Measurements from ENCODE around the gene MAGI2. TPM values are rescaled to one million over a fixed set of nuclear protein-coding genes. Genes with fewer than 3 reads are reported as not detected.

The MAGI2 gene
- total RNA-seq, 4 donors from 2014 or later = 0.98 to 4.8 (median 2.5) TPM

GRCh38 chr7:78473021-78473420, 980.4 kb downstream of the MAGI2 start:
- whole genome bisulfite sequencing = 68% methylated on average over 1 of the region's 1 CpG
- no peaks in the 10 kb centered on the region for H3K9me3 ChIP-seq
- no peaks in the 10 kb centered on the region for H3K4me1 ChIP-seq
- TF ChIP-seq POLR2AphosphoS5 (IDR thresholded peaks at IDR 0.05) = no peak
- no peak for TF ChIP-seq POLR2A (IDR thresholded peaks at IDR 0.05)
- TF ChIP-seq CTCF (IDR thresholded peaks at IDR 0.05) = no peak
- TF ChIP-seq EP300 (IDR thresholded peaks at IDR 0.05) = no peak
- H3K36me3 ChIP-seq = no peaks in the 10 kb centered on the region
- no peak for DNase-seq (ENCODE audit: low spot score in 2 of 2)
- no peak overlapping the region for H3K4me3 ChIP-seq
- H3K27me3 ChIP-seq = no peaks in the 10 kb centered on the region
- H3K27ac ChIP-seq = no peak overlapping the region

- Histone ChIP-seq H3K9me3 (no peaks in the 10 kb centered on the region), H3K27me3 (no peaks in the 10 kb centered on the region), H3K27ac (no peak overlapping the region), H3K36me3 (no peaks in the 10 kb centered on the region), H3K4me3 (no peak overlapping the region), H3K4me1 (no peaks in the 10 kb centered on the region)
- DNase-seq (ENCODE audit: low spot score in 2 of 2) = no peak
- no peak for TF ChIP-seq POLR2A (IDR thresholded peaks at IDR 0.05)
- no peak for TF ChIP-seq POLR2AphosphoS5 (IDR thresholded peaks at IDR 0.05)
- no peak for TF ChIP-seq EP300 (IDR thresholded peaks at IDR 0.05)
Observed at GRCh38 chr7:78472519-78472918, 980.9 kb downstream of the MAGI2 start.

DNA sequence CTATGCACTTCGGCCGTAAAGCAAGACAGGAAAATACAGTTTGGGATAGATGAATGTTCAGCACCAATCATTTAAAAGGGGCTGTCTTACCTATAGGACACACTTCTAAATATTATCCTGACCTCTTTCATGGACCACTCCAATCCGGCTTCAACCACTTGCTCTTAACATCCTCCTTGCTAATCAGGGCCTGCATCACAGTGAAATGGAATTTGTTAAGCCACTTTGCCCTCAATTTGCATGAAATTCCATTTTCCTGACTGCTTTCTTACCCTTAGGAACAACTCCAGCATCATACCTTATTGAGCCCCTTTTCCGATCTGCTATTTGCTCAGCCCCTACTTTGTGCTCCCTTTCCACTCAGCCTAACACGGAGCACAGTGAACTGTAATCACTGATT, 987.6 kb downstream of the MAGI2 start:
- Histone ChIP-seq H3K36me3 (no peaks in the 10 kb centered on the region), H3K4me3 (no peak overlapping the region), H3K27ac (no peak overlapping the region), H3K4me1 (no peaks in the 10 kb centered on the region), H3K27me3 (no peaks in the 10 kb centered on the region), H3K9me3 (no peaks in the 10 kb centered on the region)
- 71% methylated on average over 5 of the region's 5 CpGs for WGBS
- no peak for DNase-seq (ENCODE audit: low spot score in 2 of 2)
- TF ChIP-seq EP300 (IDR thresholded peaks at IDR 0.05) = no peak
- no peak for TF ChIP-seq POLR2A (IDR thresholded peaks at IDR 0.05)
- TF ChIP-seq POLR2AphosphoS5 (IDR thresholded peaks at IDR 0.05) = no peak
- TF ChIP-seq CTCF (IDR thresholded peaks at IDR 0.05) = no peak

GRCh38 chr7:78463039-78463438, 990.4 kb downstream of the MAGI2 start:
- WGBS = 89% methylated on average over 3 of the region's 3 CpGs
- H3K27ac ChIP-seq = no peak overlapping the region
- no peak for DNase-seq (ENCODE audit: low spot score in 2 of 2)
- no peaks in the 10 kb centered on the region for H3K4me1 ChIP-seq
- TF ChIP-seq CTCF (IDR thresholded peaks at IDR 0.05) (no peak), POLR2AphosphoS5 (IDR thresholded peaks at IDR 0.05) (no peak), EP300 (IDR thresholded peaks at IDR 0.05) (no peak), POLR2A (IDR thresholded peaks at IDR 0.05) (no peak)
- H3K4me3 ChIP-seq = no peak overlapping the region
- no peaks in the 10 kb centered on the region for H3K36me3 ChIP-seq
- H3K9me3 ChIP-seq = no peaks in the 10 kb centered on the region
- no peaks in the 10 kb centered on the region for H3K27me3 ChIP-seq

- 75% methylated on average over 6 of the region's 6 CpGs for WGBS
- Histone ChIP-seq H3K27me3 (no peaks in the 10 kb centered on the region), H3K36me3 (no peaks in the 10 kb centered on the region), H3K9me3 (no peaks in the 10 kb centered on the region), H3K27ac (no peak overlapping the region), H3K4me3 (no peak overlapping the region), H3K4me1 (no peaks in the 10 kb centered on the region)
- no peak for TF ChIP-seq POLR2A (IDR thresholded peaks at IDR 0.05)
- TF ChIP-seq CTCF (IDR thresholded peaks at IDR 0.05) = no peak
- no peak for TF ChIP-seq POLR2AphosphoS5 (IDR thresholded peaks at IDR 0.05)
- TF ChIP-seq EP300 (IDR thresholded peaks at IDR 0.05) = no peak
- DNase-seq (ENCODE audit: low spot score in 2 of 2) = no peak
Observed at GRCh38 chr7:78450706-78451105, 1002.8 kb downstream of the MAGI2 start.

DNA sequence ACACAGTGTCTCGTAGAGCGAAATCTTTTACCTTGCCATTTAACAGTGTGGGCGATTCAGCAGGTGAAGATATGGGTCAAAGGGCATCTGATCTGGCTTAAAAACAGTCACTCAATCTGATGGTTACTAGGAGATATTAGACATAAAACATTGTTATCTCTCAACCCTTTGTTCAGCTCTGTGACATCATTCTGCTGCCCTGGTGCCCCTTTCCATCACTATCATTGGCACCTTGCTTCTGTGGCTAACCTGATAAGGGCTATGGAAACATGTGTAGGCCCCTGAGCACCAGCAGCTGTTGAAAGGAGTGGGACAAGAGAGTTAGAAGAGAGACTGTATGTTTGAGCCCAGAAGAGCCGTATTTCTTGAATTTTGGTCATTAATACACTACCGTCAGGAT, 1004.6 kb downstream of the MAGI2 start:
- WGBS = 83% methylated on average over 5 of the region's 5 CpGs
- Histone ChIP-seq H3K4me3 (no peak overlapping the region), H3K27ac (no peak overlapping the region), H3K9me3 (no peaks in the 10 kb centered on the region), H3K4me1 (no peaks in the 10 kb centered on the region), H3K36me3 (no peaks in the 10 kb centered on the region), H3K27me3 (no peaks in the 10 kb centered on the region)
- DNase-seq (ENCODE audit: low spot score in 2 of 2) = no peak
- TF ChIP-seq EP300 (IDR thresholded peaks at IDR 0.05) = no peak
- TF ChIP-seq POLR2A (IDR thresholded peaks at IDR 0.05) = no peak
- no peak for TF ChIP-seq POLR2AphosphoS5 (IDR thresholded peaks at IDR 0.05)
- no peak for TF ChIP-seq CTCF (IDR thresholded peaks at IDR 0.05)

Measured in suprapubic skin (tissue), 4 donors.